H1 (cell line): ENCODE data around the gene HS2ST1. TPM values are rescaled to one million over a fixed set of nuclear protein-coding genes. Genes with fewer than 3 reads are reported as not detected.

ENCODE experiments used
- GABPA ChIP-seq: IDR thresholded peaks from 2 replicates; pipeline ENCODE4 v1.6.1; 2011; ENCODE audit warnings: mild to moderate bottlenecking, low read length, moderate library complexity, borderline replicate concordance; ENCODE audit not compliant: insufficient read depth
- KDM5A ChIP-seq: fragments of 200-600 bp; IDR thresholded peaks from 2 replicates; pipeline ENCODE4 v1.7.1; 2012; ENCODE audit warnings: mild to moderate bottlenecking, low read length, inconsistent platforms, mixed read lengths
- POLR2A ChIP-seq, 2 experiments: IDR thresholded peaks; 1 replicate in 1 of 2; 2 replicates in 1 of 2; pipeline ENCODE4 v1.6.1; 2011; ENCODE audit warnings: low read depth in 2 of 2, low read length in 2 of 2, mild to moderate bottlenecking in 2 of 2; ENCODE audit errors: control extremely low read depth in 1 of 2
- SRF ChIP-seq: IDR thresholded peaks from 2 replicates; pipeline ENCODE4 v1.6.1; 2011; ENCODE audit warnings: mild to moderate bottlenecking, low read depth, low read length, moderate library complexity
- polyA plus RNA-seq, 7 experiments: library from polyadenylated mRNA; depleted of rRNA in 3 of 7; stranded (reverse) in 5 of 7; unstranded in 2 of 7; fragments of >200 nt in 5 of 7; fragments of 200-250 nt in 2 of 7; gene quantifications; 1 replicate in 5 of 7; 2 replicates in 1 of 7; 4 replicates in 1 of 7; pipeline versions ENCODE4 v1.2.1 to v1.2.3, GENCODE V29; 2011 to 2013; ENCODE audit warnings: missing spikeins in 2 of 7, mixed read lengths in 2 of 7
- total RNA-seq: library from RNA; stranded (reverse); fragmentation: NEBNext Ultra II Directional; extraction: Animal tissue kit (Norgen Biotek cat#: 25700); gene quantifications from 2 replicates; pipeline ENCODE4 v1.2.1, GENCODE V29; 2021
- TF ChIP-seq, protein P1 (sequence below): fragments of 300-600 bp; sonication (generic); IDR thresholded peaks from 2 replicates; pipeline ENCODE4 v1.7.1; 2012; ENCODE audit warnings: low read length, moderate library complexity, mild to moderate bottlenecking, inconsistent platforms; ENCODE audit not compliant: insufficient replicate concordance

Gene HS2ST1
- total and polyA plus RNA-seq, 2 of the 8 experiments (the other 6 are each of a cell fraction or from before 2014, with no cell fraction given), result 5.2 to 28.3 TPM

- TF ChIP-seq, protein P1, sequence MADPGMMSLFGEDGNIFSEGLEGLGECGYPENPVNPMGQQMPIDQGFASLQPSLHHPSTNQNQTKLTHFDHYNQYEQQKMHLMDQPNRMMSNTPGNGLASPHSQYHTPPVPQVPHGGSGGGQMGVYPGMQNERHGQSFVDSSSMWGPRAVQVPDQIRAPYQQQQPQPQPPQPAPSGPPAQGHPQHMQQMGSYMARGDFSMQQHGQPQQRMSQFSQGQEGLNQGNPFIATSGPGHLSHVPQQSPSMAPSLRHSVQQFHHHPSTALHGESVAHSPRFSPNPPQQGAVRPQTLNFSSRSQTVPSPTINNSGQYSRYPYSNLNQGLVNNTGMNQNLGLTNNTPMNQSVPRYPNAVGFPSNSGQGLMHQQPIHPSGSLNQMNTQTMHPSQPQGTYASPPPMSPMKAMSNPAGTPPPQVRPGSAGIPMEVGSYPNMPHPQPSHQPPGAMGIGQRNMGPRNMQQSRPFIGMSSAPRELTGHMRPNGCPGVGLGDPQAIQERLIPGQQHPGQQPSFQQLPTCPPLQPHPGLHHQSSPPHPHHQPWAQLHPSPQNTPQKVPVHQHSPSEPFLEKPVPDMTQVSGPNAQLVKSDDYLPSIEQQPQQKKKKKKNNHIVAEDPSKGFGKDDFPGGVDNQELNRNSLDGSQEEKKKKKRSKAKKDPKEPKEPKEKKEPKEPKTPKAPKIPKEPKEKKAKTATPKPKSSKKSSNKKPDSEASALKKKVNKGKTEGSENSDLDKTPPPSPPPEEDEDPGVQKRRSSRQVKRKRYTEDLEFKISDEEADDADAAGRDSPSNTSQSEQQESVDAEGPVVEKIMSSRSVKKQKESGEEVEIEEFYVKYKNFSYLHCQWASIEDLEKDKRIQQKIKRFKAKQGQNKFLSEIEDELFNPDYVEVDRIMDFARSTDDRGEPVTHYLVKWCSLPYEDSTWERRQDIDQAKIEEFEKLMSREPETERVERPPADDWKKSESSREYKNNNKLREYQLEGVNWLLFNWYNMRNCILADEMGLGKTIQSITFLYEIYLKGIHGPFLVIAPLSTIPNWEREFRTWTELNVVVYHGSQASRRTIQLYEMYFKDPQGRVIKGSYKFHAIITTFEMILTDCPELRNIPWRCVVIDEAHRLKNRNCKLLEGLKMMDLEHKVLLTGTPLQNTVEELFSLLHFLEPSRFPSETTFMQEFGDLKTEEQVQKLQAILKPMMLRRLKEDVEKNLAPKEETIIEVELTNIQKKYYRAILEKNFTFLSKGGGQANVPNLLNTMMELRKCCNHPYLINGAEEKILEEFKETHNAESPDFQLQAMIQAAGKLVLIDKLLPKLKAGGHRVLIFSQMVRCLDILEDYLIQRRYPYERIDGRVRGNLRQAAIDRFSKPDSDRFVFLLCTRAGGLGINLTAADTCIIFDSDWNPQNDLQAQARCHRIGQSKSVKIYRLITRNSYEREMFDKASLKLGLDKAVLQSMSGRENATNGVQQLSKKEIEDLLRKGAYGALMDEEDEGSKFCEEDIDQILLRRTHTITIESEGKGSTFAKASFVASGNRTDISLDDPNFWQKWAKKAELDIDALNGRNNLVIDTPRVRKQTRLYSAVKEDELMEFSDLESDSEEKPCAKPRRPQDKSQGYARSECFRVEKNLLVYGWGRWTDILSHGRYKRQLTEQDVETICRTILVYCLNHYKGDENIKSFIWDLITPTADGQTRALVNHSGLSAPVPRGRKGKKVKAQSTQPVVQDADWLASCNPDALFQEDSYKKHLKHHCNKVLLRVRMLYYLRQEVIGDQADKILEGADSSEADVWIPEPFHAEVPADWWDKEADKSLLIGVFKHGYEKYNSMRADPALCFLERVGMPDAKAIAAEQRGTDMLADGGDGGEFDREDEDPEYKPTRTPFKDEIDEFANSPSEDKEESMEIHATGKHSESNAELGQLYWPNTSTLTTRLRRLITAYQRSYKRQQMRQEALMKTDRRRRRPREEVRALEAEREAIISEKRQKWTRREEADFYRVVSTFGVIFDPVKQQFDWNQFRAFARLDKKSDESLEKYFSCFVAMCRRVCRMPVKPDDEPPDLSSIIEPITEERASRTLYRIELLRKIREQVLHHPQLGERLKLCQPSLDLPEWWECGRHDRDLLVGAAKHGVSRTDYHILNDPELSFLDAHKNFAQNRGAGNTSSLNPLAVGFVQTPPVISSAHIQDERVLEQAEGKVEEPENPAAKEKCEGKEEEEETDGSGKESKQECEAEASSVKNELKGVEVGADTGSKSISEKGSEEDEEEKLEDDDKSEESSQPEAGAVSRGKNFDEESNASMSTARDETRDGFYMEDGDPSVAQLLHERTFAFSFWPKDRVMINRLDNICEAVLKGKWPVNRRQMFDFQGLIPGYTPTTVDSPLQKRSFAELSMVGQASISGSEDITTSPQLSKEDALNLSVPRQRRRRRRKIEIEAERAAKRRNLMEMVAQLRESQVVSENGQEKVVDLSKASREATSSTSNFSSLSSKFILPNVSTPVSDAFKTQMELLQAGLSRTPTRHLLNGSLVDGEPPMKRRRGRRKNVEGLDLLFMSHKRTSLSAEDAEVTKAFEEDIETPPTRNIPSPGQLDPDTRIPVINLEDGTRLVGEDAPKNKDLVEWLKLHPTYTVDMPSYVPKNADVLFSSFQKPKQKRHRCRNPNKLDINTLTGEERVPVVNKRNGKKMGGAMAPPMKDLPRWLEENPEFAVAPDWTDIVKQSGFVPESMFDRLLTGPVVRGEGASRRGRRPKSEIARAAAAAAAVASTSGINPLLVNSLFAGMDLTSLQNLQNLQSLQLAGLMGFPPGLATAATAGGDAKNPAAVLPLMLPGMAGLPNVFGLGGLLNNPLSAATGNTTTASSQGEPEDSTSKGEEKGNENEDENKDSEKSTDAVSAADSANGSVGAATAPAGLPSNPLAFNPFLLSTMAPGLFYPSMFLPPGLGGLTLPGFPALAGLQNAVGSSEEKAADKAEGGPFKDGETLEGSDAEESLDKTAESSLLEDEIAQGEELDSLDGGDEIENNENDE, result no peak
- TF ChIP-seq KDM5A (no peak), POLR2A (IDR thresholded peaks at IDR 0.05; ENCODE audit: control extremely low read depth in 1 of 2, low read depth in 2 of 2, low read length in 2 of 2) (no peak), GABPA (no peak), SRF (no peak)
Measured at GRCh38 chr1:87159378-87159915, 245.0 kb downstream of the HS2ST1 start (continued).
